ENCODE data around the gene GFM1. TPM values are rescaled to one million over a fixed set of nuclear protein-coding genes. Genes with fewer than 3 reads are reported as not detected.

The GFM1 gene
- total RNA-seq, 1 donor from 2014 or later, result 95.5 TPM

DNA sequence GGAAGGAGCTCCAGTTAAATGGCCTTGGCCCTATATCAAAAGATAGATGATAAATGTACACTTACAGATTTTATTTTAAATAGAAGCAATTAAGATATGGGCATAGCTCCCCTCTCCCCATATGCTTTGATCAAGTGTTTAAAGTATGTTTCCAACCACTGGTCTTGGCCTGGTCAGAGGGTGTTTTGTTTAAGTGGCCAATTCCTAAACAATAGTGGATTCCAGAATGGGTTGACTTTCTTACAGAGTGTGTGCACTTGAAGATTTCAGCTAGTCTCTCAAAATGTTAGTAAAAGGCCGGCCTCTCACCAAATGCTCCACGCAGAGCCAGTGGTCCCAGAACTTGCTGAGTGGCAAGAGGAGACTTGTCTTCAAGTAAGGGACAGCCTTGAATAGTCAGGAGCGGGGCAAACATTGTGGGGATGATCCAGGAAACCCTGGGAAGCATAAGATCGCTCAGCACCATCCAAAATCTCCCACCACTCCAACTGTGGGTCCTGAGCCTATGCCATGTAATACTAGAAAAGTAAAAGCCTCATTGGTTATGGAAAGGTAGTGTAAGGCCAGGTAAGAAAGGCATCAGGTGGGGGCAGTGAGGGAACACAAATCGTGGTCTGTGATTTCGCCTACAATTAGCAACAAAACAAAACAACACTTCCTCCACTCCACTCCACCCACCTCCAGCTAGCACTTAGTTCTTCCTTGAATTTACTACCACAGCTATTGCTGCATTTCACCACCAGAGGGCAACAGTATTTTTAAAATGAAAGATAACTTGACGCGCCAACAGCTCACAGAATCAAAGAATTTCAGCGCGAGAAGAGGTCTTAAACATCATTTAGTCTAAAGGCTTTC, 83.1 kb downstream of the GFM1 start:
- peak; percentile 88 for DNase-seq

DNA sequence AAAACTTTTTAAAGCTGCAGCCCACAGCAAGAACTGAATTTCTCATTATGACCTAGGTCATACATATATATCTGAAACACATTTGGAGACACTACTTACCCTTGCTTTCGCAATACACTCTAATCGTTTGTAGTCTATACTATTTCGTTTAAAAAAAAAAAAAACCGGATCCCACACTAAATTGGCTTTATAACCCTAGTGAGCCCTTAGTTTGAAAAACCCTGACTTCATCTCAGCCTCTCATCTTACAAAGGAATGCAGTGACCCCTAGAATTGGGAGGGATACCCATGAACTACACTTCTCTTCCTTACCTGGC, 83.7 kb downstream of the GFM1 start:
- no peak for DNase-seq

DNA sequence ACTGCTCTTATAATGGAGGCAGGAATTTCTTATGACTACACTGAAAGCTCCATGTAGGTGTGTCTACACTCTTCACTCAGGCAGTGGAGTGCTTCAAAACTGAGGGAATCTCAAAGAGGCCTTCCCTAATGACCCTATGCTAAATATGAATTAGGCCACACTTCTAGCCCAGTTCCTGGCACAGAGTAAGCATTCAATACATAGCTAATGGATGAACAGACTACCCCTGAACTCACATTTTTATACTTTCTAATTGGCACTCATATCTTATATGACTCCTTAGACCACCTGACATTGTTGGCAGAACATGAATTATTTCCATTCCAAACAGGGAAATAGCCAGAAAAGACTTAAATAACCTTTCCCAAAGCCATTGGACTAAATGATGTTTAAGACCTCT, 84.5 kb downstream of the GFM1 start:
- DNase-seq, result no peak

DNA sequence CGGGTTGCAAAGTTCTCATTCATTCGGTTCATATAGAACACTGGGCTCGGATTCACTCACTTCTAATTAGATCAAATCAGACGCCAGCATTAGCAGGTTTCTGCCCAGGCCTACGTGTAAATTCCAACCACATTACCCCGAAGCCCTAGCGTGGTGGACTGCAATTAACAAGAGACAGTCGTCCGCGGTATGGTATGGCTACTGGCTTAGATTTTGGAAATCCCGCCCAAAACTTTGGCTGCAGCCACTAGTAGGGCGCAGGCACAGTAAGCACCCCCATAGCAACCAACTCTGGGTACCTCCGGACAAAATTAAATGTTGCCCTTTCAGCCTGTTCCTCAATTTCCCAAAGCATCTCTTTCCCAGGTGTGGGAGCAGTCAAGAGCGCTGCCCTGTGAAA, 87.2 kb downstream of the GFM1 start:
- DNase-seq, result no peak

DNA sequence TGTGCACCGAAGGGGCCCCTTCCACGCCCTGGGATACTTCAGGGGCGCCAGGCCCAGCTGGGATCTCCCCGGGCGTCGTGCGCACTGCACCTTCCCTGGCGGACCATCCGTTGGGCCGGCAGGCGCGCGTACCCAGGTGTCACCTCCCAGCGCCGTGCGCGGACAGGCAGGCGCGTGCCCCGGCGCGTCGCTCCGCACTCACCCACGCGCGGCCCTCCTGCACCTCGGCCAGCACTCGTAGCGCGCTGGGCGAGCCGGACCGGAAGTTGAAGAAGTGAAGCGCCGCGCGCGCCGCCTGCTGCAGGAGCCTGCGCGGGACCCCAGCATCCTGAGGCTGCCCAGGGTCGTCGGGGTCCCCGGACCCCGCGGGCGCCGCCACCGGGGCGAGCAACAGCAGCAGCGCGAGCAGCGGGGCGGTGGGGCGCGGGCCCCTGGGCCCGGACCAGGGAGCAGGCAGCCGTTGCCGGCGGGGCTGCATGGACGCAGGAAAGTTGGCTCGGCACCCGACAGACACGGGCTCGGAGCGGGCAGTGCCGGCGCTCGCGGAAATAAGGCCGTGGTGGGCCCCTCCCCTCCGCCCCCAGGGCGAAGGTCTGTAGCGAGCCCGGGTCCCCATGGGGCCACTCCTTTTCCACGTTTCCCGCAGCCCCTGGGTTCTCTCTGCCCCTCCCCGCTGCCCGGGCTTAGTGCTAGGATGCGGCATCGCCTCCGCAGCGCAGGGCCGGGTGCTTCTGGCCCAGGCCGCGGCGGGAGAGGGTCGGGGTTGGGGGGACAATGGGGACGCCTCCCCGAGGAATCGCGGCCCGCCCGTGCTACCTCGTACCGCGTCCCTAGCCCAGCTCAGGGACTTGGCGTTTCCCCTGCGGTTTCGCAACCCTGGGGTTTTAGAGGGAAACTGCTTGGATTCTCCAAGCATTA, 87.9 kb downstream of the GFM1 start, which contains the start of gene RARRES1:
Gene RARRES1, minus strand, starts transcription at position 520 of the 918 bp plus-strand sequence. Its CDS starts 42 bp downstream, at position 478.
- peak; percentile 77 for DNase-seq

DNA sequence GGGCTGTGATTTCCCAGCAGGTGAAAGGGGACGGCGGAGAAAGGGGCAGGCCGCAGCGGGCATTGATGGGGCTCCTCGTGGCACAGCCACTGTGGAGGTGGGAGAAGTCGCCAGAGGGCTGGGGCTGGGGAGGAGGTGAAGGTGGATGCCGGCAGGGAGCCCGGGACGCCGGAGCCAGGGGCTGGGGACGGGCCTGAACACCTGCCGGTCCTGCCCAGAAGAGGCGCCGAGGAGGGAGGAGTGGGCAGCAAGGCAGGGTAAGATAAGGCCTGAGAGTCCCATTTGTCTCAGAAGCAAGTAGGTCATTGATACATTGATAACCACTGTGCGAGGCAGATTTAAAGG, 88.5 kb downstream of the GFM1 start:
- DNase-seq, result no peak

DNA sequence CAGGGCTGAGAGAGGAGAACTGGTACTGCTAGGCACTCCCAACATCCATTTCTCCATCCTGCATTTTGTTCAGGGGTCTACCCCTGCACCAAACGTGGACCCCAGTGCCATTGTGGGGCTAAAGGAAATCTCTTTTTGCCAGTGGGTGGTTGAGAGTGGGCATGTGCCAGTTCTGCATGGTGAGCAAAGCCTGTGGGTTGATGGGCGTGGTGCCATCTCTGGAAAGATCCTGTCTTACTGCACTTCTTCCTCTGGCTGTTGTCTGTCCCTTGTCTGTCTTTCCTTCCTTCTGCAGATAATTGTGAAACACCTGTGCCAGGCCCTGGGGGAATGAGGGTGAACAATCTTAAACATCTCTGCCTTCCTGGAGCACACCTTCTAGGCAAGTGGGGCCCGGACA, 89.3 kb downstream of the GFM1 start:
- DNase-seq, result no peak

DNA sequence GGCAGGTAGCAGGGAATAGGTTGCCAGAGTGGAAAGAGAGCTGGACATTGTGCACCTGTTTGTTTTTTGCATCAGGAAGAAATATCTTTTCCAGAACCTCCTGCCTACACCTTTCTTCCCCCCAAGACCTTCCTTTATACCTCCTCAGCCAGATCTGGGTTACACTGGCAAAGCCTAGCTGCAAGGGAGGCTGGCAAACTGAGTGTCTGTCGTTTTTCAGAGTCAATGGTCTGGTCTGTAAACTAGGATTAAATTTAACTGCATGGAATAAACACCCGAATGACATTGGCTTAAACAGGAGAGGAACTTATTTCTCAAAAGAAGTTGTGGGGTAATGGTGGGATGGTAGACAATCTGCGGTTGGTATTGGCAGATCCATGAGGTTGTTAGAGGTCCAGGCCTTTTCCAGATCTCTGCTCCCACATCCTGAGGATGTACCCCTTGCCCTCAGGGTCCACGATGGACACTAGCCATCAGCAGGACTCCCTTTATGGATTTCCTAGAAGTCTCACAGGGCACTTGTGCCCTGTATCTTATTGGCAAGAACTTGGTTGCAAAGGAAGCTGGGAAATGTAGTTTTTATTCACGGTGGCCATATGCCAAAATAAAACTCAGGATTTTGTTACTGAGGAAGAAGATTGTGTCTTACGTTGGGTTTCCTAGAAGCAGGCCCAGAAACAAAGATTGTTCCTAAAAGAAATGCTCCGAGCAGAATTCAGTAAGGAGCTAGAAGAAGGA, 91.1 kb downstream of the GFM1 start:
- no peak for DNase-seq

DNA sequence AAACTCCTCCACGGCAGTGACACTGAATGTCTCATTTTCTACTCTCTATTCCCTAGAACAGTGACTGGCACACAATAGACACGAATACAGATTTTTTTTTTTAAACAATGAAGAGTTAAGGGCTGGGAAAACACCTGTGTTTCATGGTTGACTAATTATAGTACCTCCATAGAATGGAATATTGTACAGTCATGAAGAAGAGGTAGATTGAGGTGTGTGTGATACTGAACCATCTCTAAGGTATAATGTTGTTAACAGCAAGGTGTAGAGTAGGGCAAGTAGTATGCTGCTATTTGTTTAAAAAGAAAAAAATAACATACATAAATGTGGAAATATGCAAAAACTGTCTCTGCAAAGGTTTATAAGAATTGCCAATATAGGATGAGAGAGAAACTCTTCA, 93.1 kb downstream of the GFM1 start:
- no peak for DNase-seq

DNA sequence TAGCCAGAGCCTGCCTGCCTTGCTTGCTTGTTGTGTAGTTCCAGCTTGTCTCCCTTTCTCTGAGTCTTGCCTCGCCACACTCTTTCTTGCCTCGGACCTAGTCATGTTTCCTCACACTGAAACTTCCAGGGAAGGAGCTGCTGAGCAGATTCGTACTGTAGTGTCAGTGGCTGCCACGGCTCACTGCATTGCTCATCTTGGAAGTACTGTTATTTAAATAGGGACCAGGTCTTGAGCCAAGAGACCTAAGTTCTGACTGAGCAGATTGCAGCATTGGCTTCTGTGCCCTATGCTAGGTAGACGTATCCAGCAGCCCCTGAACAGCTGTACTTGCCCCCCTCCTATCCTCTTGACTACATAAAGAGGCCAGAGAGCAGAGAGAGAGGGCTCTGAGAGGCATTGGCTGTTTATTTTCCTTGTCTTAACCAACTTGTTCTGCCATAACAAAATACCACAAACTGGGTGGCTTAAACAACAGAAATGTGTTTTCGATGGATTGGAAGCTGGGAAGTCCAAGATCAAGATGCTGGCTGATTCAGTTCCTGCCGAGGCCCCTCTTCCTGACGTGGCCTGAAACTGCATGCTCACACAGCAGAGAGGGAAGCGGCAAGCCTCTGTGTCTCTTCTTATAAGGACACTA, 93.8 kb downstream of the GFM1 start:
- DNase-seq, result no peak

DNA sequence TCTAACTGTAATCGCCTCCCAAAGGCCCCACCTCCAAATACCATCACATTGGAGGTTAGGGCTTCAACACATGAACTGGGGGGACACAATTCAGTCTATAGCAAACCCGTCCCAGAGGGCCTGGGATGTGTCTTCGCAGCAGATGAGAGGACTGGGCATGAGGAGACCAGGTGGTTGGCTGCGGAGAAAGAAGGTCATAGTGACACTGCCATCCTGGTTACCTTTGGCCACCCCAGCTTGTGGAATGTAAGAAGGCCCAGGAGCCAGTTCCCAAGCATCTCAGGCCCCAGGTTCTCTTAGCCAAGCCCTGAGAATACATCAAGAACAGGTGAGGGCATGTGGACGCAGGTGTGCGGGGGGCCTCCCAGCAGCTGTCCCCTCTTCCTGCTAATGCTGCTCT, 94.3 kb downstream of the GFM1 start:
- DNase-seq, result no peak

DNA sequence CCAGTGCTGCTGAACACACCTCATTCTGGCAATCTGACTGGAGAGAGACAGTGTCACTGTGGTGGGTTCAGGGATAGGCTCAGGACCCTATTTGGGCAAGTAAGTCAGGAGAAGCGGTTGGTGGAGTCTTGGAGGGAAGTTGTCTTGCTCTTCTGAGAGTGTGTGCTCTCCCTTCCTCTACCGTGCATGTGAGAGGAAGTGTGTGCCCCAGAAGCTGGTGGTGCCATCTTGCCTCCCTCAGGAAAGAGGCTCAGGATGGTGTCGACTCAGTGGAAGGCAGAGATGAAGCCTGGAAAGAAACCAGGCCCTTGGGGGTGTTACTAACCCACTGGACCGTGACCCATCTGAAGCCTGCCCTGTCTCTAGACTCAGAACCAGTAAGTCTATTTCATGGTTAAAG, 94.8 kb downstream of the GFM1 start:
- no peak for DNase-seq

DNA sequence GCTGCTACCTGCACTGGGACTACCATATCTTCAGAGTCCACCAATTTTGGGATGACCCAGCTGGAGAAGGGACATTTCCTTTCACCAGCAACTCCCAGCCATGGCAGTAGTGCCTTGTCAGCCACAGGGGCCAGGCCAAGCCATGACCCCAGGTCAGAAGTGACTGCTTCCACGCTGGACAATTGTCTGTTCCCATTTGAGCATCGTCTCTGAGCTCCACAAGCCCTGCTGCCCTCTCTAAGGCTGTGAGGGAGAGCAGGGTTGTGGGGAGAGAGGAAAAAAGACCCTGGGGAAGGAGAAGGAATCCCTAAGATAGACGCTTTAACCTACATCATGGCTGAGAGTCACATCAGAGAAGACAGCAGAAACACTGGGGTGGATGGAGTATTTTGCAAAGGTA, 95.3 kb downstream of the GFM1 start:
- DNase-seq, result no peak

Small RNA genes lying within 50 kb of the gene (small RNA-seq; reads per million reads assigned to genes)
- gene AC025033.1 (ENCODE audit: low replicate concordance) (not detected), gene AC080013.6 (ENCODE audit: low replicate concordance) (not detected)

Other genes with a start within 250 kb of the GFM1 start
- gene MLF1, start 73.3 kb upstream of the GFM1 start, total RNA-seq, result 86.8 TPM
- gene LXN, start 28.1 kb downstream of the GFM1 start, total RNA-seq, result 17.6 TPM
- 5.3 TPM for gene RARRES1, start 87.9 kb downstream of the GFM1 start, total RNA-seq
- gene MFSD1, start 157.5 kb downstream of the GFM1 start, total RNA-seq, result 63.0 TPM

Measured in tongue (tissue), 3 donors.